CD14-positive monocyte (primary cell): Measurements from ENCODE around the gene ABCD2. TPM values are rescaled to one million over a fixed set of nuclear protein-coding genes. Genes with fewer than 3 reads are reported as not detected.

ENCODE experiments used
- DNase-seq, 3 donors: peaks; one replicate each; pipeline ENCODE4 v3.0.0-alpha.2; 2011 to 2022
- H2AFZ ChIP-seq: 2 replicates; pipeline ENCODE4 v1.6.0; 2012; ENCODE audit warnings: mild to moderate bottlenecking, low read depth, low read length, inconsistent platforms; ENCODE audit not compliant: insufficient read depth, poor library complexity, severe bottlenecking
- H3K27ac ChIP-seq, 2 donors: 1 replicate in 1 of 2; 2 replicates in 1 of 2; pipeline ENCODE4 v1.5.1; 2012 to 2013; ENCODE audit warnings: low read length in 2 of 2, control low read depth in 1 of 2, inconsistent platforms in 1 of 2, low read depth in 1 of 2, mild to moderate bottlenecking in 1 of 2
- H3K27me3 ChIP-seq, 2 donors: one replicate each; pipeline versions ENCODE4 v1.6.0 to v1.6.1; 2011 to 2013; ENCODE audit warnings: low read length in 2 of 2; ENCODE audit not compliant: control insufficient read depth in 2 of 2, insufficient read depth in 2 of 2
- H3K36me3 ChIP-seq, 2 donors: replicated peaks in 1 of 2; 1 replicate in 1 of 2; 2 replicates in 1 of 2; pipeline versions ENCODE4 v1.5.1 to v1.6.1; 2012 to 2013; ENCODE audit warnings: low read length in 2 of 2, control low read depth in 1 of 2, inconsistent platforms in 1 of 2, mild to moderate bottlenecking in 1 of 2; ENCODE audit not compliant: insufficient read depth in 2 of 2, control insufficient read depth in 1 of 2
- H3K4me1 ChIP-seq, 2 donors: 1 replicate in 1 of 2; 2 replicates in 1 of 2; pipeline versions ENCODE4 v1.5.1 to v1.6.1; 2012 to 2013; ENCODE audit warnings: low read length in 2 of 2, control low read depth in 1 of 2, inconsistent platforms in 1 of 2, mild to moderate bottlenecking in 1 of 2, moderate library complexity in 1 of 2; ENCODE audit not compliant: insufficient read depth in 2 of 2, control insufficient read depth in 1 of 2
- H3K4me2 ChIP-seq: replicated peaks from 2 replicates; pipeline ENCODE3; 2012; ENCODE audit warnings: low read length, moderate library complexity, mild to moderate bottlenecking; ENCODE audit not compliant: poor library complexity, severe bottlenecking; ENCODE audit errors: extremely low read depth
- H3K4me3 ChIP-seq, 3 experiments: fragments of 200-600 bp in 1 of 3; sonication (generic) in 1 of 3; replicated peaks in 1 of 3; 1 replicate in 2 of 3; 2 replicates in 1 of 3; pipeline ENCODE4 v1.5.1; 2011 to 2013; ENCODE audit warnings: low read length in 3 of 3, mild to moderate bottlenecking in 3 of 3, control low read depth in 2 of 3, low read depth in 2 of 3, inconsistent platforms in 1 of 3, moderate library complexity in 1 of 3
- H3K79me2 ChIP-seq: 2 replicates; pipeline ENCODE4 v1.6.0; 2012; ENCODE audit warnings: mild to moderate bottlenecking, control low read depth, inconsistent platforms, low read length, moderate library complexity; ENCODE audit not compliant: insufficient read depth
- H3K9ac ChIP-seq: 2 replicates; pipeline ENCODE4 v1.6.0; 2017; ENCODE audit warnings: low read length, mild to moderate bottlenecking; ENCODE audit not compliant: insufficient read depth, poor library complexity, severe bottlenecking
- H3K9me3 ChIP-seq, 2 donors: replicated peaks in 1 of 2; 1 replicate in 1 of 2; 2 replicates in 1 of 2; pipeline versions ENCODE4 v1.5.1 to v1.6.1; 2012 to 2013; ENCODE audit warnings: low read length in 2 of 2, control low read depth in 1 of 2; ENCODE audit not compliant: control insufficient read depth in 1 of 2, insufficient read depth in 1 of 2
- H4K20me1 ChIP-seq: 2 replicates; pipeline ENCODE4 v1.6.0; 2012; ENCODE audit warnings: mild to moderate bottlenecking, low read length, control low read depth, moderate library complexity; ENCODE audit not compliant: insufficient read depth
- H3K27ac Mint-ChIP-seq, 7 donors: one replicate each; pipeline ENCODE4 v1.8.0; 2020; ENCODE audit warnings: mild to moderate bottlenecking in 7 of 7, mixed read lengths in 7 of 7, moderate library complexity in 6 of 7, inconsistent platforms in 2 of 7
- H3K27me3 Mint-ChIP-seq, 3 donors: one replicate each; pipeline ENCODE4 v1.8.0; 2021 to 2022; ENCODE audit warnings: low read depth in 3 of 3, mild to moderate bottlenecking in 3 of 3, mixed read lengths in 3 of 3, moderate library complexity in 3 of 3, inconsistent platforms in 1 of 3
- H3K36me3 Mint-ChIP-seq, 2 donors: one replicate each; pipeline ENCODE4 v1.8.0; 2020; ENCODE audit warnings: mixed read lengths in 2 of 2, inconsistent platforms in 1 of 2, mild to moderate bottlenecking in 1 of 2
- H3K4me1 Mint-ChIP-seq: one replicate; pipeline ENCODE4 v1.8.0; 2020; ENCODE audit warnings: mild to moderate bottlenecking, mixed read lengths
- H3K4me3 Mint-ChIP-seq, 2 donors: one replicate each; pipeline ENCODE4 v1.8.0; 2020; ENCODE audit warnings: mild to moderate bottlenecking in 2 of 2, mixed read lengths in 2 of 2, moderate library complexity in 1 of 2
- H3K9me3 Mint-ChIP-seq, 7 donors: one replicate each; pipeline ENCODE4 v1.8.0; 2020 to 2022; ENCODE audit warnings: mixed read lengths in 7 of 7, mild to moderate bottlenecking in 6 of 7, moderate library complexity in 6 of 7, inconsistent platforms in 2 of 7
- WGBS: methylation state at CpG from one replicate; pipeline ENCODE4 v1.1.5; 2013; ENCODE audit warnings: missing lambda C conversion rate; ENCODE audit not compliant: insufficient coverage; 5-methylcytosine and 5-hydroxymethylcytosine counted together
- intact Hi-C, 2 donors: fragments of 100-400 bp; cut with micrococcal nuclease; formaldehyde crosslinking; loops; one replicate each; pipeline versions ENCODE4 v1.15.0 to v1.15.1; 2023
- polyA plus RNA-seq, 3 donors: library from polyadenylated mRNA; depleted of rRNA in 1 of 3; unstranded in 2 of 3; stranded (reverse) in 1 of 3; fragments of 300-500 nt in 2 of 3; fragments of >200 nt in 1 of 3; fragmentation: Illumina TruSeq in 2 of 3; gene quantifications; 1 replicate in 2 of 3; 2 replicates in 1 of 3; pipeline ENCODE4 v1.2.3, GENCODE V29; 2012 to 2021
- TF ChIP-seq, protein P1 (sequence below): fragments of 200-600 bp; IDR thresholded peaks from one replicate; pipeline ENCODE4 v1.8.0; 2022; ENCODE audit warnings: antibody characterized with exemption, mild to moderate bottlenecking

ABCD2 gene
- polyA plus RNA-seq, 3 donors = not detected

DNA sequence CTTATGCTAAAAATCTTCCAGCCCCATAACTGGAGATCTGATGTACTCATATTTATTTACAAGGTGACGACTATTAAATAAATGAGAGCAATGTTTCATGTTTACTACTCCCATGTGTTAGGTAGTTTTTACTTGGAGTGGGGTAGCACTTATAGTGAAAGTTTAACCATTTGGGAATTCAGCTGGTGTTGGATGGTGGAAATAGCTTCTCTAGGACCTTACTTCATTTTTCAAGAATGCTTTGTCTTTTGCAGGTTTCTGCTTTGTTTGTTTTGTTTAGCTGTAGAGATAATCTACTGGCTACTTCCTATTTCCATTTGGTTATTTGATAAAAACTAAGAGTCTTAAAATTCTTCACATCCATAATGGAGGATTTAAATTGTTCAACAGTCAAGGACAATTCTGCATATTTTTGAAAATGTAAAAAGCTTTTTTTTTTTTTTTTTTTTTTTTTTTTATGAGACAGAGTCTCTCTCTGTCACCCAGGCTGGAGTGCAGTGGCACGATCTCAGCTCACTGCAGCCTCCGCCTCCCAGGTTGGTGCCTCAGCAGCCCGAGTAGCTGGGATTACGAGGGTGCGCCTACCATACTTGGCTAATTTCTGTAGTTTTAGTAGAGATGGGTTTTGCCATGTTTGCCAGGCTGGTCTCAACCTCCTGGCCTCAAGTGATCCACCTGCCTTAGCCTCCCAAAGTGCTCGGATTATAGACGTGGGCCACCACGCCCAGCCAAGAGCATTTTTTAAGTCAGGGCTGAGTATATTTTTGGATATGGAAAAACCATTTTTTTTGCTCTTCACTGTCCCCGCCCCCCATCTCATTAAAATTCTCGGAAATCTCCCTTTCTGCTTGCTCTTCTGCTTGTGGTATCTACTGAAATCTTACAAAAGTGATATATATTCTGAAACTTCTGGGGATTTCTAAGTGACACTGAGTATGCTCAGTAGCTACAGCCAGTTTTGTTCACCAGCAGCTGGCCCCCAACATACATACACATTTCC is 1.4 kb upstream of the ABCD2 start:
- H3K27me3 Mint-ChIP-seq = peaks cover 0 to 2% (median 0%) of the 10 kb centered on the region in 3 donors
- Histone ChIP-seq H3K79me2 (no peaks in the 10 kb centered on the region), H3K4me1 (peaks cover 14 to 16% of the 10 kb centered on the region in 2 donors), H3K27me3 (no peaks in the 10 kb centered on the region), H3K36me3 (no peaks in the 10 kb centered on the region), H2AFZ (peak overlapping the region; percentile 66), H3K9ac (peak overlapping the region; percentile 48), H3K4me2 (peak overlapping the region; percentile 73), H3K27ac (peak overlapping the region in 1 of 2 donors; percentile 72), H3K4me3 (peak overlapping the region; percentile 30 to 89 (median 73)), H3K9me3 (no peaks in the 10 kb centered on the region), H4K20me1 (no peaks in the 10 kb centered on the region)
- intact Hi-C loops = no loop called here
- no peaks in the 10 kb centered on the region for H3K9me3 Mint-ChIP-seq
- peak overlapping the region in 4 of 7 donors; percentile 22 to 54 (median 30) for H3K27ac Mint-ChIP-seq
- no peaks in the 10 kb centered on the region for H3K36me3 Mint-ChIP-seq
- TF ChIP-seq, protein P1, sequence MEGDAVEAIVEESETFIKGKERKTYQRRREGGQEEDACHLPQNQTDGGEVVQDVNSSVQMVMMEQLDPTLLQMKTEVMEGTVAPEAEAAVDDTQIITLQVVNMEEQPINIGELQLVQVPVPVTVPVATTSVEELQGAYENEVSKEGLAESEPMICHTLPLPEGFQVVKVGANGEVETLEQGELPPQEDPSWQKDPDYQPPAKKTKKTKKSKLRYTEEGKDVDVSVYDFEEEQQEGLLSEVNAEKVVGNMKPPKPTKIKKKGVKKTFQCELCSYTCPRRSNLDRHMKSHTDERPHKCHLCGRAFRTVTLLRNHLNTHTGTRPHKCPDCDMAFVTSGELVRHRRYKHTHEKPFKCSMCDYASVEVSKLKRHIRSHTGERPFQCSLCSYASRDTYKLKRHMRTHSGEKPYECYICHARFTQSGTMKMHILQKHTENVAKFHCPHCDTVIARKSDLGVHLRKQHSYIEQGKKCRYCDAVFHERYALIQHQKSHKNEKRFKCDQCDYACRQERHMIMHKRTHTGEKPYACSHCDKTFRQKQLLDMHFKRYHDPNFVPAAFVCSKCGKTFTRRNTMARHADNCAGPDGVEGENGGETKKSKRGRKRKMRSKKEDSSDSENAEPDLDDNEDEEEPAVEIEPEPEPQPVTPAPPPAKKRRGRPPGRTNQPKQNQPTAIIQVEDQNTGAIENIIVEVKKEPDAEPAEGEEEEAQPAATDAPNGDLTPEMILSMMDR = no peak
- DNase-seq = no peak
- H3K4me3 Mint-ChIP-seq = no peak overlapping the region
- no CpG with 5 or more reads among the region's 11 CpGs for whole genome bisulfite sequencing
- H3K4me1 Mint-ChIP-seq = peaks cover 4% of the 10 kb centered on the region

DNA sequence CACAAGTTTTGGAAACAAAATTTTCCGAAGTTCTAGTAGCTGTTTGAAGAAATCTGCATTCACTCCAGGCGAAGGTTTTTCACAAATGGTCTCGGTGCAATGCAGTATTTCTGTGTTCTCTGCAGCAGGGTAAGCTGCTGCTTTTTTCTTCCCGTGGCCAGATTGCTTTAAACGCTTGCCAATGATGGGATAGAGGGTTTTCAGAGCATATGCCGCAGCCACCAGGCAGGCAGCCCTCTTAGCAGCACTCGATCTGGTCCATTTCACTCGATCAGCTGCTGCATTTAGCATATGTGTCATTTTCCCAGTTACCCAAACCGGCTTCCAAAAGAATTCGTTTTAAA is 315 bp downstream of the ABCD2 start:
- H2AFZ ChIP-seq = peak overlapping the region; percentile 66
- H3K9me3 ChIP-seq = no peaks in the 10 kb centered on the region
- H3K4me3 ChIP-seq = peak overlapping the region; percentile 30 to 89 (median 73)
- peaks cover 14 to 16% of the 10 kb centered on the region in 2 donors for H3K4me1 ChIP-seq
- no peaks in the 10 kb centered on the region for H3K36me3 ChIP-seq
- no peaks in the 10 kb centered on the region for H3K36me3 Mint-ChIP-seq
- H3K79me2 ChIP-seq = no peaks in the 10 kb centered on the region
- no peak overlapping the region for H3K4me3 Mint-ChIP-seq
- H3K4me1 Mint-ChIP-seq = peaks cover 4% of the 10 kb centered on the region
- H3K9ac ChIP-seq = no peak overlapping the region
- no peak for DNase-seq
- H3K27ac ChIP-seq = peak overlapping the region in 1 of 2 donors; percentile 72
- H3K27me3 Mint-ChIP-seq = peaks cover 0 to 2% (median 0%) of the 10 kb centered on the region in 3 donors
- TF ChIP-seq, protein P1 = no peak
- H3K27me3 ChIP-seq = no peaks in the 10 kb centered on the region
- no peaks in the 10 kb centered on the region for H3K9me3 Mint-ChIP-seq
- intact Hi-C loops = no loop called here
- no peak overlapping the region for H3K27ac Mint-ChIP-seq
- H3K4me2 ChIP-seq = peak overlapping the region; percentile 73
- WGBS = 48% methylated on average over 8 of the region's 10 CpGs
- no peaks in the 10 kb centered on the region for H4K20me1 ChIP-seq
